ENCODE measurements around the gene AGAP1. TPM values are rescaled to one million over a fixed set of nuclear protein-coding genes. Genes with fewer than 3 reads are reported as not detected.

The AGAP1 gene
- total RNA-seq, 2 donors from 2014 or later, result 16.1 to 40.1 TPM

GRCh38 chr2:235573331-235574221, 79.7 kb downstream of the AGAP1 start:
- WGBS, result 74% methylated on average over 12 of the region's 12 CpGs
- no peaks in the 10 kb centered on the region for H3K27me3 ChIP-seq (replicated peaks; ENCODE audit: insufficient read depth)
- H3K4me3 ChIP-seq, result no peak overlapping the region
- TF ChIP-seq POLR2A (IDR thresholded peaks at IDR 0.05), result no peak
- TF ChIP-seq POLR2AphosphoS5 (IDR thresholded peaks at IDR 0.05), result no peak
- TF ChIP-seq CTCF (IDR thresholded peaks at IDR 0.05), result no peak
- no peaks in the 10 kb centered on the region for H3K9me3 ChIP-seq
- H3K4me1 ChIP-seq (replicated peaks), result no peaks in the 10 kb centered on the region
- DNase-seq (ENCODE audit: low spot score), result no peak
- H3K27ac ChIP-seq, result no peak overlapping the region
- no peaks in the 10 kb centered on the region for H3K36me3 ChIP-seq
- intact Hi-C loops (cut with DNase I), result no loop called here

DNA sequence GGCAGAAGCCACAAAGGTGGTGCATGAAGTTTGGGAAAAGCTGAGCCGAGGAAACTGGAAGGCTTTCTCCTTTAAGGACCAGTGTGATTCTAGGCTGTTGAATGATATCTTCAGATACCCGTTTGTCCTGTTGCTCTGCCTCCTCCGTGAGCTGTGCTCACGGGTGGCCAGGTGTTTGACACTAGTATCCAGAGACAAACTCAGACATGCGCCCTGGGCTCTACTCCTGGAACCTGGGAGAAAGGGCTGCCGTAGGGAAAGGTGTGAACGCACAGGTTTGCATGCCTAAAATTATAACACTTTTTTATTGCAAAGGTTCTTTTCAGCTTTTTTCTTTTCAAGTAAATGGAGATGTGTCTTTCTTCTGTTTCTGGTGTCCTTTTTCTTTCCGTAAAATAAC, 81.6 kb downstream of the AGAP1 start:
- no peak overlapping the region for H3K4me3 ChIP-seq
- 66% methylated on average over 8 of the region's 8 CpGs for WGBS
- no peak overlapping the region for H3K27ac ChIP-seq
- H3K36me3 ChIP-seq, result no peaks in the 10 kb centered on the region
- no peaks in the 10 kb centered on the region for H3K4me1 ChIP-seq (replicated peaks)
- DNase-seq (ENCODE audit: low spot score), result no peak
- TF ChIP-seq POLR2A (IDR thresholded peaks at IDR 0.05) (no peak), CTCF (IDR thresholded peaks at IDR 0.05) (no peak), POLR2AphosphoS5 (IDR thresholded peaks at IDR 0.05) (no peak)
- H3K9me3 ChIP-seq, result no peaks in the 10 kb centered on the region
- intact Hi-C loops (cut with DNase I), result no loop called here
- no peaks in the 10 kb centered on the region for H3K27me3 ChIP-seq (replicated peaks; ENCODE audit: insufficient read depth)

DNA sequence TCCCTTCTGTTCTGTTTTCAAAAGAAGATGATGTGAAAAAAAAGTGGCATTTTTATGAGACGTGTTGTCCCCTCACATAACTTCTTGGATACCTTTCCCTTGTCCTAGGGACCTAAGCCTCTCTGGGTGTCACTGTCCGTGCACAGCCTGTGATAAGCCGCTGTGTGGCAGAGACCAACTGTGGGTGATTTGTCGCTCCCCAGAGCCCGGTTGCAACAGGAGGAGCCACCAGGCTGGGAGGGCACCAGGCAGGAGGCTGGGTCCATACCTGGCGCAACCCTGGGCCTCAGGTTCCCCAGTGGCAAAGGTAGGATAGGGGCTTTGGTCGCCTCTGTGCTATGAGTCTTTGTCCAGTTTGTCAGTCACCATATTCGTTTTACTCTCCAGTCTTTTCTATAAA, 82.1 kb downstream of the AGAP1 start:
- no peaks in the 10 kb centered on the region for H3K4me1 ChIP-seq (replicated peaks)
- no peak for DNase-seq (ENCODE audit: low spot score)
- H3K27ac ChIP-seq, result no peak overlapping the region
- H3K4me3 ChIP-seq, result no peak overlapping the region
- intact Hi-C loops (cut with DNase I), result no loop called here
- no peak for TF ChIP-seq POLR2A (IDR thresholded peaks at IDR 0.05)
- no peak for TF ChIP-seq CTCF (IDR thresholded peaks at IDR 0.05)
- TF ChIP-seq POLR2AphosphoS5 (IDR thresholded peaks at IDR 0.05), result no peak
- H3K27me3 ChIP-seq (replicated peaks; ENCODE audit: insufficient read depth), result no peaks in the 10 kb centered on the region
- WGBS, result 74% methylated on average over 8 of the region's 8 CpGs
- H3K36me3 ChIP-seq, result no peaks in the 10 kb centered on the region
- H3K9me3 ChIP-seq, result no peaks in the 10 kb centered on the region

- Histone ChIP-seq H3K27ac (no peak overlapping the region), H3K36me3 (no peaks in the 10 kb centered on the region), H3K27me3 (replicated peaks; ENCODE audit: insufficient read depth) (no peaks in the 10 kb centered on the region), H3K9me3 (no peaks in the 10 kb centered on the region), H3K4me3 (no peak overlapping the region), H3K4me1 (replicated peaks) (no peaks in the 10 kb centered on the region)
- WGBS, result 97% methylated on average over 11 of the region's 11 CpGs
- intact Hi-C loops (cut with DNase I), result no loop called here
- no peak for DNase-seq (ENCODE audit: low spot score)
- TF ChIP-seq POLR2AphosphoS5 (IDR thresholded peaks at IDR 0.05) (no peak), CTCF (IDR thresholded peaks at IDR 0.05) (no peak), POLR2A (IDR thresholded peaks at IDR 0.05) (no peak)
Observed at GRCh38 chr2:235576337-235576910, 82.6 kb downstream of the AGAP1 start.
